Cardiac fibroblast (primary cell): ENCODE data around the gene ELF5.

Experiments
- DNase-seq, 2 donors: peaks; one replicate each; pipeline versions ENCODE4 v3.0.0 to v3.0.0-alpha.2; 2010; ENCODE audit warnings: low read depth in 2 of 2
- H3K4me3 ChIP-seq, 2 donors: replicated peaks in 1 of 2; 1 replicate in 1 of 2; 2 replicates in 1 of 2; pipeline ENCODE4 v1.5.1; 2011; ENCODE audit warnings: low read depth in 2 of 2, low read length in 2 of 2, mild to moderate bottlenecking in 2 of 2, moderate library complexity in 1 of 2
- TF ChIP-seq, protein P1 (sequence below): IDR thresholded peaks from one replicate; pipeline ENCODE4 v1.5.1; 2011; ENCODE audit warnings: low read depth, mild to moderate bottlenecking, low read length, inconsistent platforms

ELF5 gene

DNA sequence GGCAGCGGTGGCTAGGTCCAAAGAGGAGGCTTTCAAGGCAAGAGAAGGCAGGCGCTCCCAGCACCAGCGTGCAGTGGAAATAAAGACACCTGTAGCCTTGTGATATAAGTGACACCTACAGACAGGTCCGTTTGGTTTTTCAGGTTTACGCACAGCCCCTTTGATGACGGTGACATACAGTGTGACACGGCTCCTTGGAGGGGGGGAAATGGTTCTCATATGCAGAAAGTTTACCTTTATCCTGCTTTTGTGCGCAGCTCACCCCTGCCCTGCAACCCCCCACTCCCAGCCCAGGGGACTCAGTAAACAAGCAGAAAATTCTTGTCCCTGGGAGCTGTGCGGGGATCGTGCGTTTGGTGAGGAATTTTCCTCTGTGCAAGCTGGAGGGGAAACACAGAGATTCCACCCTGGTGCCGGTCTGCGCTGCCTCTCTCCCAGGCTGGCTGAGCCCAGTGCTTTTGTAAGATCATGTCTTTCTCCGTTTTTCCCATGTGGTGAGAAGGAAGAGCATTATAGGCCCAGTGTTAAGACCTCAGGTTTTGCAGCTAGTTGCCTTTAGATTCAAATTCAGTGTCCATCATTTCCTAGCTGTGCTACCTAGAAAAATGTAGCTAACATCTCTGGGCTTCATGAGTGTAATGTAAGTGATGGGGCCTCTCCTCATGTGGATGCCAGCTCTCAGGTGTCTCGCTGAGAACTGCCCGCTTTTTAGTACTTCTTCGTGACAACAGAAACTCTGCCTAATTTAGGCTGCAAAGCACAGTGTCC, at the start of gene ELF5:
TSS of gene ELF5 (minus strand) at position 113 of the 768 bp plus-strand sequence. CDS start 8,045 bp downstream, outside the sequence.
- no peak for DNase-seq
- no peak within 1 kb of the TSS for H3K4me3 ChIP-seq

DNA sequence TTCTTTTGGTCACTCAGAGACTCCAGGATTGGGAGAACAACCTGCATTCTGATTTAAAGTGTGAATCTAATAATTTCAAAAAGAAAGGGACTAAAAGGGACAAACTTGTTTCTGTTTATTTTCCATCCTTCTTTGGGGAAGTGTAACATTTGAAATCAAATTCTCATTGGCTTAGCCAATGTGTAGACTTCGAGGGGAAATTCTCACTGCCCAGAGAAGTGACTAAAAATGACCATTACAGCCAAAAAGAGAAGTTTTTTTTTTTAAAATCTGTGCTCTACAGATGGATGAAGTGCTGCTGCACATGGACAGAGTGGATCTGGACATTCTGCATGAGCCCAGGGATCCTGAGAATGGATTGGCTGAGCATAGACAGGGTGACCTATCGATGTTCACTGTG, 49.4 kb upstream of the ELF5 start:
- H3K4me3 ChIP-seq, result no peak overlapping the region
- DNase-seq, result no peak
- TF ChIP-seq, protein P1, sequence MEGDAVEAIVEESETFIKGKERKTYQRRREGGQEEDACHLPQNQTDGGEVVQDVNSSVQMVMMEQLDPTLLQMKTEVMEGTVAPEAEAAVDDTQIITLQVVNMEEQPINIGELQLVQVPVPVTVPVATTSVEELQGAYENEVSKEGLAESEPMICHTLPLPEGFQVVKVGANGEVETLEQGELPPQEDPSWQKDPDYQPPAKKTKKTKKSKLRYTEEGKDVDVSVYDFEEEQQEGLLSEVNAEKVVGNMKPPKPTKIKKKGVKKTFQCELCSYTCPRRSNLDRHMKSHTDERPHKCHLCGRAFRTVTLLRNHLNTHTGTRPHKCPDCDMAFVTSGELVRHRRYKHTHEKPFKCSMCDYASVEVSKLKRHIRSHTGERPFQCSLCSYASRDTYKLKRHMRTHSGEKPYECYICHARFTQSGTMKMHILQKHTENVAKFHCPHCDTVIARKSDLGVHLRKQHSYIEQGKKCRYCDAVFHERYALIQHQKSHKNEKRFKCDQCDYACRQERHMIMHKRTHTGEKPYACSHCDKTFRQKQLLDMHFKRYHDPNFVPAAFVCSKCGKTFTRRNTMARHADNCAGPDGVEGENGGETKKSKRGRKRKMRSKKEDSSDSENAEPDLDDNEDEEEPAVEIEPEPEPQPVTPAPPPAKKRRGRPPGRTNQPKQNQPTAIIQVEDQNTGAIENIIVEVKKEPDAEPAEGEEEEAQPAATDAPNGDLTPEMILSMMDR, result no peak

More for the DNA sequence above, at the start of gene ELF5:
- TF ChIP-seq, protein P1, result no peak

DNA sequence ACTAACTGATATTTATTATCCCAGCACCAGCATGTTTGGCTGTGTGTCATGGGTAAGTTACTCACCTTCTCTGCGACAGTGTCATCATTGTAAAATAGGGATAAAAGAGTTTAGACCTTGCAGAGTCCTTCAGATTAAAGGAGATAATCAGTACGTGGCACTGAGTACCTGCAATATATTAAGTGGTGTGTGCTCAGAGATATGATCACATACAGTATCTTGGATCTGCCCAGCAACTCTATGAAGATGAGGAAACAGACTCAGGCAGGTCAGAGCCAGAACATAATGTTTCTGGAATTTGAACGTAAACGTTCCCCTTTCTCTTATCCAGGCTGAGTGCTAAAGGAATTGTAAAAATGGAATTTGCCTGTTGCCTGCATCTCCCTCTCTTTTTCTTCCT, 46.9 kb upstream of the ELF5 start:
- TF ChIP-seq, protein P1, result no peak
- DNase-seq, result no peak
- no peak overlapping the region for H3K4me3 ChIP-seq

DNA sequence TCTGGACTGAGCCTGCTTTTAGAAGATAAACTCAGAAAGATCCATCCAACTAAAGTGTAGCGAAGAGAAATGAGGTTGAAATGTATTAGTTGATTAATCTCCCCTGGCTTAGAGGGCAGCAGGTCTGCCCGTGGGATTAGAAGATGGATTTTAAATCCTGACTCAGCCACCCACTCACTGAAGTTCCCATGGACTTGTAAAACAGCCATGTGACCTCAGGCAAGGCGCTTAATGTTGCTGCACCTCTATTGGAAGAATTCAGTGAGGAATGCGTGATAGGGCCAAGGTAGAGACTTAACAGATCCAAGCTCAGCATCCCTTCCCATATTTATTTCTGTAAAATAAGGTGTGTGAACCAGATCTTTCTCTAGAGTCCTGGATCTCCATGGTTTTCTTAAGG, 45.1 kb upstream of the ELF5 start:
- DNase-seq, result no peak
- TF ChIP-seq, protein P1, result no peak
- no peak overlapping the region for H3K4me3 ChIP-seq

DNA sequence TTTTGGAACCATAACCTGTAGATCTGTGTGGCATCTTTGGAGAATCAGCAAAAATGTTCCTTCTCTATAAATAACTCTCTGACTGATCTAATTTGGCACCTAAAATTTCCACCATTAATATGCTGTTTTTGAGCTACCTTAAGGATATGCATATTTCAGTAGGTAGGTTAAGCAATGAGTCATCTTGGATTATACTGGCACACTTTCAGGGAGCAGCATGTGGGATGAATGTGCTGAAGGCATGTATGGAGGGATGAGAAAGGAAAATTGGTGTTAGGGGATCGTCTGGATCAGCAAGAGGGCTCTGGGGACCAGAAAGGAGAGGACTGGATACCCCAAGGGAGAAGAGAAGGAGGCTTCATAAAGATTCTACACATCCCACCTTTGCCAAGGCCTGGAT, 44.6 kb upstream of the ELF5 start:
- no peak overlapping the region for H3K4me3 ChIP-seq
- TF ChIP-seq, protein P1, result no peak
- DNase-seq, result no peak

DNA sequence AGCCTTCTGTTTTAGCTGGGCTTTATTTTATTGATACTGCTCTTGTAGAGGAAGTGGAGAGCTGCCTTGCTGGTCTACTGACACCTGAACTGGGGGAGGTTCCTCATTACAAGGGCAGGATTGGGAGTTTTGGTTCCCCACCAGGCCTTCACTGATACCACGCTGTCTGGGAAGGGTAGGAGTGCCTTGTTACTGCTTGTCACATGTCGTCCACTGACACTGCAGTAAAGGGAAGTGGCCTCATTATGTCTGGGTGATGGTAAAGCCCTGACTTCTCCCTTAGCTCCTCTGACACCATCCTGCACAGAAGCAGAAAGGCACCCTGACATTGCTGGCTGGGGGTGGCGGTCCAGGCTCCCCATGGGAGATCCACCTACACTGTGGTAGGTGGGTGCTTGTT, 38.7 kb upstream of the ELF5 start:
- TF ChIP-seq, protein P1, result no peak
- H3K4me3 ChIP-seq, result no peak overlapping the region
- DNase-seq, result no peak
